Measurements from ENCODE around the gene CIC.

GRCh38 chr19:42297039-42297438 is 28.0 kb downstream of the CIC start:
- TF ChIP-seq CTCF (IDR thresholded peaks at IDR 0.05) (no peak), EP300 (IDR thresholded peaks at IDR 0.05) (no peak), POLR2A (IDR thresholded peaks at IDR 0.05) (no peak), POLR2AphosphoS5 (IDR thresholded peaks at IDR 0.05) (no peak)

Measured in suprapubic skin (tissue), 4 donors.